GM19193 (cell line): ENCODE results near the gene SAMD4A.

Experiments used
- POLR2A ChIP-seq: IDR thresholded peaks from 4 replicates; pipeline ENCODE4 v1.6.1; 2011; ENCODE audit not compliant: insufficient read depth, insufficient read length; ENCODE audit errors: extremely low read depth

The SAMD4A gene

DNA sequence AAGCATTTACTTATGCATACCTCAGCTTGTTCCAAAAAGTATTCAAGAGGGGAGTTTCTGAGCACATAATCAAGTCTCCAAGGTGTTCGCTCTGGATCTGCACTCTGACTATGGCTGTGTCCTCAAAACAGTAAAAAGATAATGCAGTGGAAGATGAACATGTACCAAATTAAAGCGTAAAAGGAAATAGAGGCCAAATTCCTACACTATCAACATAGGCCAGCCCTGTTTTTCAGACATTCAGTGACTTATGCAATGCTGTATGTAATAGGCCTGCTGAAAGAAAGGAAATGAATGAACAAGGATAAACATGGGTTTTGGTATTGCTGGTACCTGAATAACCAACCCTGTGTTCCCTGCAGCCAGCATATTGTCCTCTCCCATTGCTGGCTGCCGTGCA is 115.7 kb downstream of the SAMD4A start:
- no peak for TF ChIP-seq POLR2A

DNA sequence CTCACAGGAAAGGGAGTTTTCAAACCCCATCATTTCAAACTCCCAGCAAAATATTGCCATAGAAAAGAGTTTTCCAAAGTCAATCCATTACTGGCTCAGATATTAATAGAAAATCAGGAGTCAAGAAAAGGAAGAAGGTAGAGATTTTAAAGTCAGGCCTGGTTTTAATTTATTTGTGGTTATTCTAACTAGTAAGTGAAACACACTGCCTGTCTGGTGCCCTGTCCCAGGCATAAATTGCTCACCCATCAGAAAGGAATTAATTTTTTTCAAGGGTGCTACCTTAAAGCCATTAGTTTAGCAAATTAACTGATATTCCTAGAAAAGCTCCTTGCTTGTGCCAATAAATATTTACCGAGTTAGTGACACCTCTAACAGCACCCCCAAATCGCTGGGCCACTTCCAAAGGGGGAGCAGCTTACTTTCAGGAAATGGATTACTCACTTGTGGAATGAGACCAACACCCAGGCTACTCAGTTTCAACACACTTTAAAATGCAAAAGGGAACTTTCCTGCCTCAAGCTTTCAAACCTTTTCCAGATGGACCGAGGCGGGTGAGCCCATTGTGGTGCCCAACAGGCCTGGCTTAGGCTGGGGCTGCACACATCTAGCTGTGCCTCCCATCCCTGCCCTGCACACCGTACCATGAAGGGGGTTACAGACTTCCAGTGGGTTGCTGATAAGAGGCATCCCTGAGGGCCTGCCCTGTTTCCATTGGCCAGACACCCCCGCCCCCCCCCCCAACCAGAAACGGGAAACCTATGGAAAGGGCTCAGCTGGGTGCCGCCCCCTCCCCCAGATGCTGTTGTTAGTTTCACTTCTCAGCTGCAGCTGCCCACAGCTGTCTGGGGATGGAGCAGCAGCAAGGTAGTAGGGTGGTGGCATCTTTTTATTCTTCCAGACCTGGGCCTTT is 117.2 kb downstream of the SAMD4A start:
- no peak for TF ChIP-seq POLR2A

DNA sequence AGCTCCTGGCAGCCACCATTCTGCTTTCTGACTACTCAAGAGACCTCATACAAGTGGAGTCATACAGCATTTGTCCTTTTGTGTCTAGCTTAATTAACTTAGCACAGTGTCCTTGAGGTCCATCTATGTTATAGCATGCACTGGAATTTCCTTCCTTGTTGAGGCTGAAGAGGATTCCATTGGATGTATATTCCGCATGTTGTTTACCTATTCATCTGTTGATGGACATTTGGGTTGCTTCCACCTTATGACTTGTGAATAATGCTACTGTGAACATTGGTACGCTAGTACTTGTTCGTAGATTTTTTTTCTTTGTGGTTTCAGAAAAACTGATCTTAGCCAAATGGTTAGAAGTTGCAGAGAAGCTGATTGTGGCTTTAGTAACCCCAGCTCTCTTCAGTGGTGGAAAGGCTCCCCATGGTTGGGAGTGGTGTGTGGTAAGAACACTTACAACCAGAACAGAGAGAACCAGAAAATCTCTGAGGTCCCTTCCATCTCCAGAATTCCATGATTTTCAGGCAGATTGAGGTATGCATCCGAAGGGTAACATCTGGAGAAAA is 118.4 kb downstream of the SAMD4A start:
- no peak for TF ChIP-seq POLR2A

DNA sequence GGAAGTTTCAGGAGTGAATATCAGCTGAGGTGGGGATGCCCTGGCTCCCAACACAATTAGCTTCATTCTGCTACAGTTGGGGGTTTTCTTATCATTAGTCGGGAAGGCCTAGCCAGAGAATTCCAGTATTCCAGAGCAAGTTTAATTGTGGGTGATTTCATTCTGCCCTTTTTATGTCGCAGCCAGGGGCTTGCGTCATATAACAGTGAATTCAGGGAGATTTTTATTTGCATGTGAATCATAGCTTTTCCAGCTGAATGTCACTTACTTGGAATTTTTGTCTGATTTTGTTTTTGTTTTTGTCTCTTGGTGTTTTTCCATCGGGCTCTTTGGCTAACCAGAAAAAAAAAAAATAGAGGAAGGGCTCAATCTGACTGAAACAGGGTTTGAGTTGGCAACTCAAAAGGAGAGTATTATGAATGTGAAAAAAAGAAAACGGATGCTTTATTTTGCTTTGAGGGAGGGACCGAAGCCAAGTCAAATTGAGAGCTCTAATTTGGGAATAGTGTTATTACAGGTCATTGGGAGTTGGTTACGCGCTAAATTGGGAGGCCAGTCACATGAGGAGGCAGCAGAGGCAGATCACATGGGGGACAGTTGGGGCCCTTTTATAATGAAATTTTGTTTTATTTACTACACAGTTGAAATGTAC is 119.4 kb downstream of the SAMD4A start:
- TF ChIP-seq POLR2A: no peak

DNA sequence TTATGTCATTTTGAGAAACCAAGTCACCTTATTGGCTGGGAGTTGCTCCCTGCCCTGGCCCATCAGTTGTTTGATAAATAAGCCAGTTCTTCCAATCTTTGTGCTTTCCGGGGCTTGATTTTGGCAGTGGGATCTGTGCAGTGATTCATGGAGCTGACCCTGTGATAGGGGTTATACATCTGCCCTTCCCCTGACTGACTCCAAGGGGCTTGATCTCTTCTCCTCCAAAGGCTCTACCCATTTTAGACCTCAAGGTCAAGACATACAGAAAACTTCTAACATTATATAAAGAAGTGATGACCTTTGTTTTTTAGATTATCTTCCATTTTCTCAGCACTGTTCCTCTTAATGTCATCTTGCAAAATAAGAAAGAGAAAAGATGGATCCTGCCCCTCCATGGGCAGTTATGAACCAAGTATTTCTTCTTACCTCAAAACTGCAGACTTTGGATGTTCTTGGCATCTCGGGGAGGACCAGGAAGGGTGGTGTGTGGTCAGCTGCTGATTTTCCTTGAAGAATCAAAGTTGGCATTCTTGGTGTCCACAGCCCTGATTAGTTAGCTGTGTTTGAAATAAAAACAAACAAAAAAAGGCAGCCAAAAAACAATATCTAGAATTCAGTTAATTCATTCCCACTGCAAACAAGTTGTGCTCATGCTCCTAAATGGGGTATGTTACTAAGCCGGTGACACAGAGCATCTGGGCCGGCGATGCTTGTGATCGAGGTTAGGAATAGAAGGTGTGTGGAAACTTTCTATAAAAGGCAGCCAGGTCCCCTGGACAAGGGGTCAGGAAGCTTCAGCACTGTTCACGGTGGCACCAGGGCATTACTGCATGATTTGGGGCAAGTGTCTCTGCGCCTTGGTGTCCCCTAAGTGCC is 120.2 kb downstream of the SAMD4A start:
- TF ChIP-seq POLR2A: no peak

DNA sequence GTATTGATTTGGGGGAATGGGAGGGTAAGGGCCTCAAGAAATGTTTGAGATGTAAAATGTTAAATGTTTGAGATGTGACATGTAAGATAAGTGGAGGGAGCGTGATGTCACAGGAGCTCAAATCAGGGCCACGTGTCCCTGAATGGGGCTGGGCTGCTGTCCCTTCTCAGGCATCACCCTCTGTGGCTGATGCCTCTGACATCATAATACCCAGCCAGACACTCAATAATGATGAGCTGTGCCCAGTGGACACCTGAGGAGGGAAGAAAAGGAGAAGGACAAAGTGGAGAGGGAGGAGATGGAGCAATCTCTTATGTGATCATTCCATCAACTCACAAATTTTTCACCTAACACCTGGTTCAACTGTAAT is 120.8 kb downstream of the SAMD4A start:
- no peak for TF ChIP-seq POLR2A

DNA sequence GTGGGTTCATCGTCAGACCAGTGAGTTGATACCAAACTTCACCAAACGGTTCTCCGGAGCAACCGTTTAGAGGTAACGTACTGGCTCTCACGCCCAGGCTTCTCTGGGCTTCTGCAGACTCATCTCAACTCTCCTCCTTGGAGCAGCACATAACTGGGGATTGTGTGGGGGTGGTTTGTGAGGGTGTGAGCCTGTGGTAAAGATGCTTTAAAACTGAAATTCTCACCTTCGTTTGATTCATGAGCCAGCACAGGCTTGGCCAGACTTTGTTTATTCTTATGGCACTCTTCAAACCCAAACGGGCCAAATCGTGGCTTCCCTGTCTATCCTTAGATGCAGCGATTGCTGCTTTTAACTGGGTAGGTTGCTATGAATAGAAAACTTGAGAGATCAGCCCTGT is 121.3 kb downstream of the SAMD4A start:
- TF ChIP-seq POLR2A: no peak

DNA sequence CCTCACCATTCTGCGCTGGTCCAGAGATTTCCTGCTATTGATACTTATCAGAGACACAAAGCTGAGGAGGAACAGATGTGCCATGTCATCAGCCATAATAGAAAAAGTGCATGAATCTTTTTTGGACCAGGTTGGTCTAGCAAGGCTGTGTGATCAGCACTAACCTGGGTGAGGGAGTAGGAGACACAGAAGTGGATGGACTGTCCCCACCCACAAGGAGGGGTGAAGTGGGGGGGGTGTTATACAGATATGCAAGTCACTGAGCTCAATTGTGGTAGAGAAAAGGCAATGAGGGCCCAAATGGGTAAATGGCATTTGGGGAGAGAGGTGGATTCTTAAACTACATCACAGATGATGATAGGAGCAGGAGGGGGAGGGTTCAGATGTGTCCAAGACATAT is 123.0 kb downstream of the SAMD4A start:
- no peak for TF ChIP-seq POLR2A

DNA sequence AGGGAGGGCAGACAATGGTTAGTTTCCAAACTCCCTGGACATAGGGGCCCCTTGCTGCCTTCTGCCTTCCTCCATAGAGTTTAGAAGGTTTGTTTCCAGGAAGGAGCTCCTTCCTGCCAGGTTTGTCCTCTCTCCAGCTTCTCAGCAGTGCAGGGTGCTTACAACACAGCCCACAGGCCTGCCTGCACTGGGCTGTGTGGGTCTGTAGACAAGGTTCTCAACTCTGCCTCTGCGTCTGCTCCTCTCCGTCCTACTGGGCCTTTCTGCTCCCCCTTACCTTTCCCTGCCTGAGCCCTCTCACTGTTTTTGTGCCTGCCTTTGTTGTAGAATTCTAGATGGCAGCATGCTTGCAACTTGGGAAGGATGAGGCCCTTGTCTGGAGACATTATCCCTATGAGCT is 124.0 kb downstream of the SAMD4A start:
- TF ChIP-seq POLR2A: no peak

DNA sequence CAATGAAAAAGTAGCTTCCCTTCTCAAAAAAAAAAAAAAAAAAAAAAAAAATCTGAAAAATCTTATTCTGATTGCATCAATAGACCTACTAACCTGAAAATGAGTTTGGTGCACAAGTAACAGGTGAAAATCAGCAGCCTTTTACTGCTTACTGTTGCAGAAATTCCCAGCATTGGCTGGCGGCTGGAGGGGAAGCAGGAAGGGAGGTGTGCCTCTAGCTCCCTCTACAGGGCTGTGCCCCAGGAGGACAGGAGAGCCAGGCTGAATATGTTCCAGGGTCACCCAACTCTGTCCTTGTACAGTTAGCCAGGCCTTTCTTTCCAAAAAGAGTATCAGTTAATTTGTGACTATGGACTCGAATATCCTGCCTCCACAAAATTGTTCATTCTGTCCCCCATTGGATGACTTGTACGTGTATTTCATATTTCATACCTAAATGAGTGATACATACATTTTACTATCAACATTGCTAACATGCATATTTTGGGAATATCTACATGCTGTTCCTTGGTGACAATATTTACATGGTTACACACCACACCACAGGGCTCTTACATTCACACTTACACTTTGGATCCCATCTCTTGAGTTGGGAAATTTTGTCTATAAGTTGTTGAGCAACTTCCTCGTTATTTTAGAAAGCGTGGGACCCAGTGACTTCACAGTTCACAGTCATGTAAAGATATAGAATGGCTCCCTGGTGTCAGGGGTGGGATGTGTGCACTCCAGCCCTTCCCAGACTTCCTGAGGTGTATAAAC is 124.8 kb downstream of the SAMD4A start:
- TF ChIP-seq POLR2A: no peak

DNA sequence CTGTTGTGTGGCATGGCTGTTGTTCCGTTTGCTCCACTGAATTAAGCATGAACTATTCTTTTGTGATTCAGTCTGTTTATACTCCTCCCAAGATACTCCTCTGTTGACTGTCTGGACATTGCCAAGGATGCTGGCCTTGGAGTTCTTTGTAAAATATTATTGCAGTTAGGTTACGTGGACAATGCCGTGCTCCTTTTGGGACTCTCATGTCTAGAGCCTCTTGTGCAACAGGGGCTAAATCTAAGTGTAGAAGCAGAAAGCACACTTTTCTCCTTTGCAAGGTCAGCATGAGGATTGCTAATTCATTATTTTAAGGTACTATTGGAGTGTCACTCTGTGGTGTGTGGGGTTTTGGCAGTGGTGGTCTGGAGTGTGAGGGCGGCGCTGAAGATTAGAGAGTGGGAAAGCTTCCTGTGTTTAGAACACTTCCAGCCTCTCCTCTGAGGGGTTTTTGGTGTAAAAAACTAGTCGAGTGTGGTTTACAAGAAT is 125.4 kb downstream of the SAMD4A start:
- TF ChIP-seq POLR2A: no peak

DNA sequence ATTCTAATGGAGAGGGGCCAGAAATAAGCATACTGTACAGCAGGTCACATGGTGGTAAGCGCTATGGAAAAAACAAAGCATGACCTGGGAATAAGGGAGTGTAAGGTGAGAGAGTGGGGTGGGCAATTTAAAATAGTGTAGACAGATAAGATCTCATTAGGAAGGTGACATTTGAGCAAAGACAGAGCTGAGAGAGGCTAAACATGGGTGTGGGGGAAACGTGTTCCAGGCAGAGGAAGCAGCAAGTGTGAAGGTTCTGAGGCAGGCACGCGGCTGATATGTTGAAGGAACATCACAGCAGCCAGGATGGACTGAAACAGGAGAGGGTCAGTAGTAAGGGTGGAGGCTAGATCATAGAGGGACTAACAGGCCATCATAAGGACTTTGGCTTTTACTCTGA is 126.8 kb downstream of the SAMD4A start:
- no peak for TF ChIP-seq POLR2A

DNA sequence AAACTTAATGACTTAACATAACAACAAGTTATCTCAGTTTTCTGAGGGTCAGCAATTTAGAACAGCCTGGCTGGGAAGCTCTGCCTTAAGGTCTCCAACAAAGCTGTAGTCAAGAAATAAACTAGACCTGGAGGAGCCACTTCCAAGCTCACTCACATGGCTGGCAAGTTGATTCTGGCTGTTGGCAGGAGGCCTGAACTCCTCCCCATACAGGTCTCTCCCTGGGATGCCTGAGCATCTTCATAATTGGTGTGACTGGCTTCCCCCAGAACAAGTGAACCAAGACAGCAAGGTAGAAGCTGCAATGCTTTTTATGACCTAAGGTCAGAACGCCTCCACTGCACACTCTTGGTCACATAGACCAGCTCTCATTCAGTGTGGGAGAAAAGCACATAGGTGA is 128.3 kb downstream of the SAMD4A start:
- no peak for TF ChIP-seq POLR2A

DNA sequence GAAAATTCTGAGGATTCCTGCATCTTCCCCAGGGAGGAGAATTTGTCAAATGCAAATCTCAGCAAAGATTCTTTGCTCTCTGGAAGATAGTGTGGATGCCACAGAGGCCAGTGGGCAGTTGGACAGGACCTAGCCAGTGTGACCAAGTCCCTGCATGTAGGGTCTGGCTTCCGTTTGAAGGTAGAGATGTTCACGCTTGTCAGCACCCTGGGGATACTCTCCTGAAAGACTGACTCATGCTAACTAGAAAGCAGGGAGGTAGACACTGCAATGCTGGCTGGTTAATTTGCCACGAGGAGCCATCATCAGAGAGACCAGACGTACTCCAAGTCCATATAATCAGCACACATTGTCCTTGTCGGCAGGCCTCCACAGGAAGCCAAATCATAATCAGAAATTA is 130.1 kb downstream of the SAMD4A start:
- no peak for TF ChIP-seq POLR2A

DNA sequence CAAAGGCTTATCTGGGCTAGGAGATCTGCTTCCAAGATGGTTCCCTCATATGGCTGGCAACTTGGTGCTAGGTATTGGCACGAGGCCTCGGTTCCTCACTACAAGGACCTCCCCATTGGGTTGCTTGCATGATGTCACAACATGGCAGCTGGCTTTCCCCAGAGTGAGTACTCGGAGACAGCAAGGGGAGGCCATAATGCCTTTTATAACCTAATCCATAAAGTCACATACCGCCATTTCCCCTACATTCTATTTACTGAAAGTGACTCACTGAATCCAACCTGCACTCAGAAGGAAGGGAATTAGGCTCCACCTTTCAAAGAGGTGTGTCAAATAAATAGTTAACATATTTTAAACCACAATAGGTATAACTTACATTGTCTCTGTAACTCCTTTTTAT is 130.9 kb downstream of the SAMD4A start:
- TF ChIP-seq POLR2A: no peak

DNA sequence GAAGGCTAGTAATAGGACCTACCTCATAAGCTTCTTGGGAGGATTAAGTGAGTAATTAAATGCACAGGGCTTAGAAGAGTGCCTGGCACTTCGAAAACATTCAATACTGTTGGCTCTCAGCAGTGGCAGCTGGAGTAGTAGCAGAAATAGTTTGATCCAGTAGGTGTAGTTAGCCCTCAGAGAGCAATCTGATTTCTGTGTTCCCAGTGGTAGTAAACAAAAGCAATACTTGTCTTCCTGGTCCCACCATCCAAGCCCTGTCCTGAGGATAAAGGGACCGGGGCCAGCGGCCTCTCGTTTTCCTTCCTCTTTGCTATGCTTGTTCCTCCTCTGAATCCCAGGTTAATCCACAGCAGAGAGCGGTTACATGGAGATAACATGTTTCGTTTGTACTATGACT is 131.6 kb downstream of the SAMD4A start:
- no peak for TF ChIP-seq POLR2A
